Endothelial cell of umbilical vein (primary cell): ENCODE results near the gene DPP7. TPM values are rescaled to one million over a fixed set of nuclear protein-coding genes. Genes with fewer than 3 reads are reported as not detected.
A peak's percentile ranks its signal among the peaks of the same experiment; 100 is the strongest.

ENCODE experiments used
- BruUV-seq: library from RNA; stranded (reverse); fragments of 400-500 nt; replicated peaks from 2 replicates; lab custom pipeline; 2021; lab: Mats Ljungman, UMichigan
- CTCF ChIA-PET: fragments of 300-600, 350-600 bp; sonication (Branson Sonifier 250); formaldehyde crosslinking; loops from one replicate; lab custom pipeline; 2021; ENCODE audit warnings: antibody characterized with exemption, inconsistent platforms; lab: Charles Lee
- POLR2A ChIA-PET: fragments of 300-600, 350-600 bp; sonication (Branson Sonifier 250); formaldehyde crosslinking; loops from one replicate; lab custom pipeline; 2021; ENCODE audit warnings: antibody characterized with exemption, inconsistent platforms; lab: Charles Lee
- DNase-seq: peaks from one replicate; pipeline ENCODE4 v3.0.0-alpha.2; 2011; ENCODE audit warnings: low read depth, low spot score
- FAIRE-seq: peaks from 2 replicates; lab custom pipeline; 2011; peaks lifted over from hg19 to GRCh38; lab: Jason Lieb, UNC
- H2AFZ ChIP-seq: 2 replicates; pipeline ENCODE4 v1.6.0; 2012; ENCODE audit warnings: low read depth, low read length, control low read depth, inconsistent platforms
- H3K27ac ChIP-seq: 2 replicates; pipeline ENCODE4 v1.5.1; 2011; ENCODE audit warnings: low read depth, mild to moderate bottlenecking, control low read depth, low read length, moderate library complexity; ENCODE audit not compliant: insufficient read depth
- H3K27me3 ChIP-seq, 2 experiments: 2 replicates each; pipeline versions ENCODE4 v1.6.0 to v1.6.1; 2011; ENCODE audit warnings: low read length in 2 of 2, mixed read lengths in 1 of 2; ENCODE audit not compliant: control insufficient read depth in 2 of 2, insufficient read depth in 2 of 2
- H3K36me3 ChIP-seq, 2 experiments: 2 replicates in 1 of 2; 3 replicates in 1 of 2; pipeline ENCODE4 v1.5.1; 2011; ENCODE audit warnings: low read length in 2 of 2, mild to moderate bottlenecking in 1 of 2, moderate library complexity in 1 of 2; ENCODE audit not compliant: control insufficient read depth in 2 of 2, insufficient read depth in 2 of 2; ENCODE audit errors: extremely low read depth in 1 of 2
- H3K4me1 ChIP-seq: 3 replicates; pipeline ENCODE4 v1.5.1; 2011; ENCODE audit warnings: mild to moderate bottlenecking, low read length; ENCODE audit not compliant: control insufficient read depth, insufficient read depth; ENCODE audit errors: extremely low read depth
- H3K4me2 ChIP-seq: 2 replicates; pipeline ENCODE4 v1.6.1; 2011; ENCODE audit warnings: low read length, control low read depth, mixed read lengths; ENCODE audit not compliant: insufficient read depth
- H3K4me3 ChIP-seq, 3 experiments: fragments of 200-600 bp in 1 of 3; sonication (generic), shearing (Covaris generic) in 1 of 3; replicated peaks in 1 of 3; 2 replicates each; pipeline ENCODE4 v1.5.1; 2011 to 2016; ENCODE audit warnings: control low read depth in 3 of 3, low read length in 3 of 3, mild to moderate bottlenecking in 2 of 3, inconsistent platforms in 1 of 3, low read depth in 1 of 3, moderate library complexity in 1 of 3; ENCODE audit not compliant: insufficient read depth in 1 of 3
- H3K79me2 ChIP-seq: 2 replicates; pipeline ENCODE4 v1.6.0; 2012; ENCODE audit warnings: low read length, inconsistent platforms; ENCODE audit not compliant: control insufficient read depth, insufficient read depth
- H3K9ac ChIP-seq: replicated peaks from 2 replicates; pipeline ENCODE3; 2011; ENCODE audit warnings: low read length, control low read depth; ENCODE audit not compliant: insufficient read depth; ENCODE audit errors: extremely low read depth
- H3K9me1 ChIP-seq: replicated peaks from 3 replicates; pipeline ENCODE4 v1.6.0; 2011; ENCODE audit warnings: mild to moderate bottlenecking, low read length; ENCODE audit not compliant: control insufficient read depth, insufficient read depth; ENCODE audit errors: extremely low read depth
- H3K9me3 ChIP-seq: replicated peaks from 2 replicates; pipeline ENCODE4 v1.5.1; 2012; ENCODE audit warnings: low read length, inconsistent platforms; ENCODE audit not compliant: control insufficient read depth, insufficient read depth
- H4K20me1 ChIP-seq: replicated peaks from 2 replicates; pipeline ENCODE3; 2011; ENCODE audit warnings: mild to moderate bottlenecking, low read length; ENCODE audit not compliant: control insufficient read depth, insufficient read depth; ENCODE audit errors: extremely low read depth
- CTCF ChIP-seq, 2 donors: IDR thresholded peaks; 1 replicate in 1 of 2; 2 replicates in 1 of 2; pipeline ENCODE4 v1.5.1; 2011; ENCODE audit warnings: low read length in 2 of 2, mild to moderate bottlenecking in 2 of 2, moderate library complexity in 2 of 2, control low read depth in 1 of 2, inconsistent platforms in 1 of 2, low read depth in 1 of 2; ENCODE audit not compliant: insufficient read depth in 1 of 2; ENCODE audit errors: extremely low read depth in 1 of 2
- EZH2 ChIP-seq: IDR thresholded peaks from 2 replicates; pipeline ENCODE4 v1.6.1; 2012; ENCODE audit warnings: borderline replicate concordance, low read depth, mild to moderate bottlenecking, moderate library complexity, low read length, inconsistent platforms; ENCODE audit not compliant: severe bottlenecking
- FOS ChIP-seq: IDR thresholded peaks from 2 replicates; pipeline ENCODE4 v1.6.1; 2011; ENCODE audit warnings: mild to moderate bottlenecking, low read length, moderate library complexity, borderline replicate concordance; ENCODE audit not compliant: insufficient read depth
- GATA2 ChIP-seq: IDR thresholded peaks from 2 replicates; pipeline ENCODE4 v1.7.0; 2011; ENCODE audit warnings: low read depth, mild to moderate bottlenecking, moderate library complexity, mixed read lengths, low read length; ENCODE audit not compliant: insufficient read length, insufficient read depth
- JUN ChIP-seq: IDR thresholded peaks from 2 replicates; pipeline ENCODE4 v1.6.1; 2011; ENCODE audit warnings: borderline replicate concordance, low read depth; ENCODE audit not compliant: insufficient read length, insufficient read depth
- MAX ChIP-seq: IDR thresholded peaks from 2 replicates; pipeline ENCODE4 v1.6.1; 2011; ENCODE audit not compliant: insufficient read depth, insufficient read length
- MYC ChIP-seq: IDR thresholded peaks from one replicate; pipeline ENCODE4 v1.6.1; 2011; ENCODE audit warnings: mild to moderate bottlenecking, low read depth, low read length
- POLR2A ChIP-seq: IDR thresholded peaks from 2 replicates; pipeline ENCODE4 v1.6.1; 2012; ENCODE audit warnings: low read depth, mild to moderate bottlenecking, control low read depth, low read length
- POLR2AphosphoS5 ChIP-seq: IDR thresholded peaks from 2 replicates; pipeline ENCODE4 v1.6.1; 2012; ENCODE audit warnings: low read depth, mild to moderate bottlenecking, control low read depth, low read length, moderate library complexity; ENCODE audit not compliant: insufficient read depth
- dilution Hi-C: fragments of 300-500 bp; cut with MboI; formaldehyde crosslinking; loops from one replicate; pipeline ENCODE4 v1.15.0; 2019; ENCODE audit warnings: low sequenced_read_pairs; ENCODE audit not compliant: extremely low pct_ligation_motif_present
- intact Hi-C: fragments of 100-400 bp; cut with micrococcal nuclease; formaldehyde crosslinking; loops from one replicate; pipeline ENCODE4 v1.10.0; 2022
- polyA plus RNA-seq, 4 experiments: library from polyadenylated mRNA; depleted of rRNA in 3 of 4; stranded (reverse) in 3 of 4; unstranded in 1 of 4; fragments of >200 nt; gene quantifications; 2 replicates each; pipeline versions ENCODE4 v1.2.1 to v1.2.3, GENCODE V29; 2011 to 2012; ENCODE audit warnings: missing spikeins in 1 of 4
- total RNA-seq: library from RNA; stranded (reverse); gene quantifications from 2 replicates; pipeline ENCODE4 v1.2.3, GENCODE V29; 2021

The DPP7 gene
- total and polyA plus RNA-seq, 2 donors (not counting 3 experiments of a cell fraction or from before 2014, with no cell fraction given): 149 to 200 TPM

GRCh38 chr9:137083394-137084004, 31.0 kb downstream of the DPP7 start:
- DNase-seq (peak; percentile 79), FAIRE-seq (peak; percentile 93)
- H2AFZ ChIP-seq: no peak overlapping the region
- peaks cover 29% of the 10 kb centered on the region for H3K4me1 ChIP-seq
- H3K9me1 ChIP-seq: no peaks in the 10 kb centered on the region
- dilution Hi-C loops (no loop called here), intact Hi-C loops (no loop called here)
- H3K9ac ChIP-seq: no peak overlapping the region
- CTCF ChIA-PET: interaction anchor here (1.1 to 2.8 kb wide), 4 partner anchors 14 to 37 kb away, joined by 4 to 12 read pairs (median 6); partner anchors contain the start of genes NPDC1 and SAPCD2
- peaks cover under 1% of the 10 kb centered on the region for H3K79me2 ChIP-seq
- H3K27ac ChIP-seq: peak overlapping the region; percentile 46
- POLR2A ChIA-PET: no interaction called here
- H4K20me1 ChIP-seq: no peaks in the 10 kb centered on the region
- H3K9me3 ChIP-seq: no peaks in the 10 kb centered on the region
- no peak overlapping the region for H3K4me2 ChIP-seq
- TF ChIP-seq POLR2A (no peak), CTCF (IDR thresholded peaks at IDR 0.05; ENCODE audit: extremely low read depth in 1 of 2, insufficient read depth in 1 of 2, low read depth in 1 of 2, low read length in 2 of 2) (no peak), POLR2AphosphoS5 (peak; percentile 70), GATA2 (no peak), MAX (no peak), JUN (peak; percentile 63), FOS (peak; percentile 92), MYC (no peak), EZH2 (no peak)
- H3K36me3 ChIP-seq: peaks cover 0 to 32% of the 10 kb centered on the region in 2 experiments
- H3K27me3 ChIP-seq: no peaks in the 10 kb centered on the region
- H3K4me3 ChIP-seq: no peak overlapping the region
- no TSS peak for BruUV-seq
